ENCODE data around the gene SLC39A11.

Gene SLC39A11

GRCh38 chr17:72702136-72702735 is 390.3 kb downstream of the SLC39A11 start:
- DNase-seq, result no peak

- no peak for DNase-seq
Observed at GRCh38 chr17:72700226-72700625, 392.3 kb downstream of the SLC39A11 start.

- no peak for DNase-seq
Observed at GRCh38 chr17:72699545-72699944, 392.9 kb downstream of the SLC39A11 start.

- no peak for DNase-seq
Observed at GRCh38 chr17:72697602-72698146, 394.8 kb downstream of the SLC39A11 start.

- no peak for DNase-seq
Observed at GRCh38 chr17:72696721-72697120, 395.8 kb downstream of the SLC39A11 start.

GRCh38 chr17:72696156-72696555 is 396.3 kb downstream of the SLC39A11 start:
- no peak for DNase-seq

- DNase-seq, result no peak
Observed at GRCh38 chr17:72693956-72694355, 398.5 kb downstream of the SLC39A11 start.

- no peak for DNase-seq
Observed at GRCh38 chr17:72693151-72693878, 399.2 kb downstream of the SLC39A11 start.

GRCh38 chr17:72692676-72693075 is 399.8 kb downstream of the SLC39A11 start:
- DNase-seq, result no peak

- no peak for DNase-seq
Observed at GRCh38 chr17:72691586-72691985, 400.9 kb downstream of the SLC39A11 start.

- DNase-seq, result no peak
Observed at GRCh38 chr17:72691017-72691416, 401.5 kb downstream of the SLC39A11 start.

GRCh38 chr17:72687886-72688285 is 404.6 kb downstream of the SLC39A11 start:
- DNase-seq, result no peak

GRCh38 chr17:72684405-72685020 is 408.0 kb downstream of the SLC39A11 start:
- DNase-seq, result no peak

- no peak for DNase-seq
Observed at GRCh38 chr17:72683506-72684404, 408.7 kb downstream of the SLC39A11 start.

- DNase-seq, result no peak
Observed at GRCh38 chr17:72682605-72683004, 409.9 kb downstream of the SLC39A11 start.

GRCh38 chr17:72681844-72682243 is 410.6 kb downstream of the SLC39A11 start:
- DNase-seq, result no peak

- no peak for DNase-seq
Observed at GRCh38 chr17:72677714-72678390, 414.6 kb downstream of the SLC39A11 start.

GRCh38 chr17:72677108-72677507 is 415.4 kb downstream of the SLC39A11 start:
- DNase-seq, result no peak

GRCh38 chr17:72672729-72673128 is 419.8 kb downstream of the SLC39A11 start:
- DNase-seq, result no peak

GRCh38 chr17:72671016-72671415 is 421.5 kb downstream of the SLC39A11 start:
- no peak for DNase-seq

GRCh38 chr17:72667096-72668063 is 425.1 kb downstream of the SLC39A11 start:
- DNase-seq, result no peak
